A549 (cell line): ENCODE measurements around the gene BRF1.

Experiments used
- CHD2 ChIP-seq: fragments of 150-350 bp; IDR thresholded peaks from 2 replicates; pipeline ENCODE4 v1.6.1; 2014; ENCODE audit warnings: low read length; ENCODE audit not compliant: partially characterized antibody
- EP300 ChIP-seq, 2 experiments: fragments of >200 bp; sonication (Bioruptor Twin); formaldehyde crosslinking; IDR thresholded peaks; 2 replicates in 1 of 2; 3 replicates in 1 of 2; pipeline ENCODE4 v1.6.1; 2016 to 2017
- HDAC2 ChIP-seq: fragments of 200-600 bp; sonication (generic); IDR thresholded peaks from 2 replicates; pipeline ENCODE4 v1.6.1; 2016
- MAZ ChIP-seq: fragments of 150-350 bp; IDR thresholded peaks from 2 replicates; pipeline ENCODE4 v1.6.1; 2014; ENCODE audit warnings: antibody characterized with exemption, low read depth, low read length, borderline replicate concordance
- MYC ChIP-seq: IDR thresholded peaks from 2 replicates; pipeline ENCODE4 v1.6.1; 2012; ENCODE audit warnings: mild to moderate bottlenecking, inconsistent platforms, low read length, improper control_type of control experiment, borderline replicate concordance
- NR3C1 ChIP-seq: fragments of >200 bp; sonication (Bioruptor Twin); formaldehyde crosslinking; IDR thresholded peaks from 3 replicates; pipeline ENCODE4 v1.6.1; 2017
- PHF8 ChIP-seq: fragments of 200-600 bp; sonication (generic); IDR thresholded peaks from 2 replicates; pipeline ENCODE4 v1.6.1; 2016; ENCODE audit warnings: low read depth, mild to moderate bottlenecking, antibody characterized with exemption, moderate library complexity, borderline replicate concordance
- POLR2A ChIP-seq: IDR thresholded peaks from 2 replicates; pipeline ENCODE4 v1.6.1; 2012; ENCODE audit warnings: mild to moderate bottlenecking, low read length
- RFX5 ChIP-seq: fragments of 450-650 bp; IDR thresholded peaks from 2 replicates; pipeline ENCODE4 v1.7.1; 2014; ENCODE audit warnings: antibody characterized with exemption, mild to moderate bottlenecking, moderate library complexity
- ZNF302 ChIP-seq: fragments of 250-450 bp; sonication (Bioruptor Pico); IDR thresholded peaks from 2 replicates; pipeline ENCODE4 v1.9.0; 2021; ENCODE audit warnings: inconsistent platforms, mild to moderate bottlenecking, moderate library complexity
- ZSCAN20 ChIP-seq: fragments of 250-450 bp; sonication (Bioruptor Pico); IDR thresholded peaks from 2 replicates; pipeline ENCODE4 v1.8.0; 2022; ENCODE audit warnings: mild to moderate bottlenecking, moderate library complexity
- TF ChIP-seq, protein P1 (sequence below): fragments of >200 bp; sonication (Bioruptor Twin); formaldehyde crosslinking; IDR thresholded peaks from 3 replicates; pipeline ENCODE4 v1.5.1; 2016
- TF ChIP-seq, protein P2 (sequence below): IDR thresholded peaks from 2 replicates; pipeline ENCODE4 v1.6.1; 2012
- TF ChIP-seq, protein P3 (sequence below): fragments of 200-600 bp; sonication (generic); IDR thresholded peaks from 2 replicates; pipeline ENCODE4 v1.6.1; 2016; ENCODE audit warnings: antibody characterized with exemption, mild to moderate bottlenecking, moderate library complexity

DNA sequence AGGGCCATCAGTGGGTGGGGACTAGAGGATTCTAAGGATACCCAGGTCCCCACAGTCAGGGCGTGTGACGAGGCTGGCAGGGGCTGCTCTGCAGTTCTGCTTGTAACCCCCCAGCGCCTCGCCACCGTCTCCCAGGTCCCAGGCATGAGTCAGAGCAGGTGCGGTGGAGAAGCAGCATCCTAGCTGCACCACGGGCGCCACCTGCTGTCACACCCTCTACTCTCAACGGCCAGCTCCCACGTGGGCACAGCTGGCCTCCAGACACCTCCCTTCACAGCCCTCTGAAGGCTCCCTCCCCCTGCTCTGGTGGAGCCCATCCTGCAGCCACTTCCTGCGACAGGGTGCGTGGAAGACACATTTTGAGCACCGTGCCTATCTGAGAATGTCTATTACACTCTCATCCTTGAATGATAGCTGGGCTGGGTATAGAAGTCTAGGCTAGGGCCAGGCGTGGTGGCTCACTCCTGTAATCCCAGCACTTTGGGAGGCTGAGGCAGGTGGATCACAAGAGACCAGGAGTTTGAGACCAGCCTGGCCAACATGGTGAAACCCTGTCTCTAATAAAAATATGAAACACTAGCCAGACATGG lies 112.8 kb downstream of the BRF1 start:
- TF ChIP-seq CHD2 (no peak), HDAC2 (no peak), MYC (no peak), EP300 (IDR thresholded peaks at IDR 0.05) (no peak), ZNF302 (CRISPR knock-in tag) (no peak), PHF8 (no peak), MAZ (no peak), ZSCAN20 (CRISPR knock-in tag) (no peak), RFX5 (no peak), POLR2A (no peak), NR3C1 (no peak)
- TF ChIP-seq, protein P1, sequence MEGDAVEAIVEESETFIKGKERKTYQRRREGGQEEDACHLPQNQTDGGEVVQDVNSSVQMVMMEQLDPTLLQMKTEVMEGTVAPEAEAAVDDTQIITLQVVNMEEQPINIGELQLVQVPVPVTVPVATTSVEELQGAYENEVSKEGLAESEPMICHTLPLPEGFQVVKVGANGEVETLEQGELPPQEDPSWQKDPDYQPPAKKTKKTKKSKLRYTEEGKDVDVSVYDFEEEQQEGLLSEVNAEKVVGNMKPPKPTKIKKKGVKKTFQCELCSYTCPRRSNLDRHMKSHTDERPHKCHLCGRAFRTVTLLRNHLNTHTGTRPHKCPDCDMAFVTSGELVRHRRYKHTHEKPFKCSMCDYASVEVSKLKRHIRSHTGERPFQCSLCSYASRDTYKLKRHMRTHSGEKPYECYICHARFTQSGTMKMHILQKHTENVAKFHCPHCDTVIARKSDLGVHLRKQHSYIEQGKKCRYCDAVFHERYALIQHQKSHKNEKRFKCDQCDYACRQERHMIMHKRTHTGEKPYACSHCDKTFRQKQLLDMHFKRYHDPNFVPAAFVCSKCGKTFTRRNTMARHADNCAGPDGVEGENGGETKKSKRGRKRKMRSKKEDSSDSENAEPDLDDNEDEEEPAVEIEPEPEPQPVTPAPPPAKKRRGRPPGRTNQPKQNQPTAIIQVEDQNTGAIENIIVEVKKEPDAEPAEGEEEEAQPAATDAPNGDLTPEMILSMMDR: no peak
- TF ChIP-seq, protein P2, sequence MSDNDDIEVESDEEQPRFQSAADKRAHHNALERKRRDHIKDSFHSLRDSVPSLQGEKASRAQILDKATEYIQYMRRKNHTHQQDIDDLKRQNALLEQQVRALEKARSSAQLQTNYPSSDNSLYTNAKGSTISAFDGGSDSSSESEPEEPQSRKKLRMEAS: no peak
- TF ChIP-seq, protein P3, sequence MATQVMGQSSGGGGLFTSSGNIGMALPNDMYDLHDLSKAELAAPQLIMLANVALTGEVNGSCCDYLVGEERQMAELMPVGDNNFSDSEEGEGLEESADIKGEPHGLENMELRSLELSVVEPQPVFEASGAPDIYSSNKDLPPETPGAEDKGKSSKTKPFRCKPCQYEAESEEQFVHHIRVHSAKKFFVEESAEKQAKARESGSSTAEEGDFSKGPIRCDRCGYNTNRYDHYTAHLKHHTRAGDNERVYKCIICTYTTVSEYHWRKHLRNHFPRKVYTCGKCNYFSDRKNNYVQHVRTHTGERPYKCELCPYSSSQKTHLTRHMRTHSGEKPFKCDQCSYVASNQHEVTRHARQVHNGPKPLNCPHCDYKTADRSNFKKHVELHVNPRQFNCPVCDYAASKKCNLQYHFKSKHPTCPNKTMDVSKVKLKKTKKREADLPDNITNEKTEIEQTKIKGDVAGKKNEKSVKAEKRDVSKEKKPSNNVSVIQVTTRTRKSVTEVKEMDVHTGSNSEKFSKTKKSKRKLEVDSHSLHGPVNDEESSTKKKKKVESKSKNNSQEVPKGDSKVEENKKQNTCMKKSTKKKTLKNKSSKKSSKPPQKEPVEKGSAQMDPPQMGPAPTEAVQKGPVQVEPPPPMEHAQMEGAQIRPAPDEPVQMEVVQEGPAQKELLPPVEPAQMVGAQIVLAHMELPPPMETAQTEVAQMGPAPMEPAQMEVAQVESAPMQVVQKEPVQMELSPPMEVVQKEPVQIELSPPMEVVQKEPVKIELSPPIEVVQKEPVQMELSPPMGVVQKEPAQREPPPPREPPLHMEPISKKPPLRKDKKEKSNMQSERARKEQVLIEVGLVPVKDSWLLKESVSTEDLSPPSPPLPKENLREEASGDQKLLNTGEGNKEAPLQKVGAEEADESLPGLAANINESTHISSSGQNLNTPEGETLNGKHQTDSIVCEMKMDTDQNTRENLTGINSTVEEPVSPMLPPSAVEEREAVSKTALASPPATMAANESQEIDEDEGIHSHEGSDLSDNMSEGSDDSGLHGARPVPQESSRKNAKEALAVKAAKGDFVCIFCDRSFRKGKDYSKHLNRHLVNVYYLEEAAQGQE: no peak
